Stimulated activated effector memory CD8-positive, alpha-beta T cell treated with anti-CD3 and anti-CD28 coated beads, Interleukin-12 subunit alpha, Interleukin-12 subunit beta, amount 100 ng/mL, for 72 hours (primary cell): Measurements from ENCODE around the gene PHAF1.

Experiments
- ATAC-seq: fragments of 150-1000 bp; cut with Tn5 transposase; 2 replicates; pipeline ENCODE4 v1.10.0; 2021
- DNase-seq, 2 donors: peaks; one replicate each; pipeline ENCODE4 v3.0.0; 2021 to 2022; ENCODE audit warnings: low spot score in 2 of 2
- H3K27ac Mint-ChIP-seq: one replicate; pipeline ENCODE4 v1.8.0; 2022; ENCODE audit warnings: mild to moderate bottlenecking, mixed read lengths
- H3K36me3 Mint-ChIP-seq: one replicate; pipeline ENCODE4 v1.8.0; 2022; ENCODE audit warnings: mild to moderate bottlenecking, mixed read lengths
- H3K4me1 Mint-ChIP-seq: one replicate; pipeline ENCODE4 v1.8.0; 2022; ENCODE audit warnings: mixed read lengths
- H3K4me3 Mint-ChIP-seq: one replicate; pipeline ENCODE4 v1.8.0; 2022; ENCODE audit warnings: mild to moderate bottlenecking, mixed read lengths
- H3K9me3 Mint-ChIP-seq: one replicate; pipeline ENCODE4 v1.8.0; 2022; ENCODE audit warnings: mixed read lengths

PHAF1 gene

DNA sequence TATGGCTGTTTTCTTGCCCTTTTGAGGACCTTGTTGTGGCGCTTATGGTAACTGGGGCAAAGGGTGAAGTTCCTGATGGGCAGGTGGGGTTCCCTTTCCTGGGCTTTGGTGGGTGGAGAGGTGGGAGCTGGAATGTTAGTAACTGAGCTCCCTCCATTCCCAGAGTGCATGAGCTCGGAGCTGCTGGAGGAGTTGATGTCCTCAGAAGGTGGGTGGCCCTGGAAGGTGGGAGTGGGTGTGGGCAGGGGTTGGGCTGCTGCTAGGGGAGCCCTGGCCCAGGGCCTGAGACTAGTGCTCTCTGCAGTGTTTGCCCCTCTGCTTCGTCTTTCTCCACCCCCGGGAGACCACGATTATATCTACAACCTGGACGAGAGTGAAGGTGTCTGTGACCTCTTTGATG is 88.0 kb downstream of the PHAF1 start:
- DNase-seq (no peak), ATAC-seq (no peak)
- peak overlapping the region; percentile 86 for H3K27ac Mint-ChIP-seq
- H3K36me3 Mint-ChIP-seq: peaks cover 94% of the 10 kb centered on the region
- H3K4me3 Mint-ChIP-seq: no peak overlapping the region
- H3K4me1 Mint-ChIP-seq: peaks cover 41% of the 10 kb centered on the region
- no peaks in the 10 kb centered on the region for H3K9me3 Mint-ChIP-seq
